GM19467 (cell line): ENCODE results near the gene MACO1.
"Not testable (repeated sequence)": the region's sequence is repeated elsewhere in the genome, so short reads cannot be mapped to it uniquely, and the experiment has no call there.

Experiments used
- ATAC-seq: cut with Tn5 transposase; IDR thresholded peaks from one replicate; pipeline ENCODE4 v1.9.1; 2021; ENCODE audit warnings: mild to moderate bottlenecking, moderate library complexity; ENCODE audit not compliant: unreplicated experiment

Gene MACO1

DNA sequence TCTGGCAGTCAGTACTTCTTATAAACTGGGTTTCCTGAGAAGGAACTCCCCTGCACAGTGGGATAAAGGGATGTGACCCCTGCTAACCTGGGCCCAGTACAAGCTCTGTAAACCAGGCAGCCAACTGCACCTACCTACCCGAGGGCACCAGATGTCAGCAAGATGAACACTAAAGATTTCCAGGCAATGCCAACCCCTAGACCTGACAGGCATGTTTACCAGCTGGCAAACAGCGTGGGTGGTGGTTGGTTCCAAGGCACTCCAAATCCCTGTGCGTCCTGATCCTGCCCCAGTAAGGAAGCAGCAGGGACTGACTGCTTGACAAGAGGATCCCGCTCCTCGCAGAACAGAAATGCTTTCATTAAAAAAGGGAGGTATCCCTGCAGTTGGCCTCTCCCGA is 7.5 kb upstream of the MACO1 start:
- not testable (repeated sequence) for ATAC-seq

DNA sequence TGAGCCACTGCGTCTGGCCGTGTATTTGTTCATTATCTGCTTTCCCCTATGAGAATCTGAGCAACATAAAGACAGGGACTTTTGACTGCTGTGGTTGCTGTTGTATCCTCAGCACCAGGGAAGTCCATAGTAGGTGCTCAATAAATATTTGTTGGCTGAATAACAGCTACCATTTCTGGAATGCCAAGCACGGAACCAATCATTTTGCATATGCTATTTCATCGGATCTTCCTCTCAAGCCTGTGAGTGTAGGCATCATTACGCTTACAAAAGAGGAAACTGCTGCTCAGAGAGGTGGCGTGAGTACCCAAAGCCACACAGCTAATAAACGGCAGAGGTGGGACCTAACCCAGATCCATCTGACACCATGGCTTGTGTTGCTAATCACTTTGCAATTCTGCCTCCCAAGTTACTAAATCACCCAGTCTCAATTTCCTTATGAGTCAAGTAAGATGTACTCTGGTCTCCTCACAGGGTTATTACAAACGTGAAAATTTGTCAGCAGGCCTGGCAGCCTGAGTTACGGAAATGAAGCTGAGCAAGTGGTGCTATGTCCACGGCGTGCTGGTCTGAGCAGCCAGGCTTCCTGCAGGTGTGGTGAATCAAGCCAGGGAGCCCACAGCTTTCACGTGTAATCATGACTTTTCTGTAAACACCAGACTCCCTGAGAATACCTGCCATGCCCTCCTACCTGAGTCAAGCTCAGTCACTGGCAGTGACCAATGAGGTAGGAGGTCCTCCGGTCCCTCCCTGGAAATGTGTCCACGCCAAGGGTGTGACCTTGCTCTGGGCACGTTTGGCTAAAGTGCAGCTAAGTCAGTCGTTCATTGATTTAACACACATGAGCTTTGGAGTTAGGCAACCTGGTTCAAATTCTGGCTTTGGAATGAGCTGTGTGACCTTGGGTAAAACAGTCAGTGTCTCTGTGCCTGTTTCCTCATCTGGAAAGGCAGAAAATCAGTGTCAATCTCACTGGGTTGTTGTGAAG is 5.3 kb upstream of the MACO1 start:
- ATAC-seq = no peak

DNA sequence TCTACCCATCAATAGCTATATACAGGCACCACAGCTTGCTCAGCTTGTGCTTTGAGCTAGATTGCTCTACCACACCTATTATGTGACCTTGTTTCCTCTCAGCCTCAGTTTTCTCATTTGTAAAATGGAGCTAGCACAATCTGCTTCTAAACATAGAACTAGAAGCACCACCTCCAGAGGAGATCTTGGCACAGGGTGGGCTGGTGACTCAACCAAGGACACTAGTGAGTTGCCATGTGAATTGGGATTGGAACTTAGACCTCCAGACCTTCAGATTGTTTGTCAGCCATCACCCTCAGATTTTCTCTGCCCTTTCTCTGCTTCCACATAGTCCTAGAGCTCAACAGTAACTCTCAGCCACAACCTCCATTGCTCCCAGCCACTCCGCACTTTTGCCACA is 3.0 kb upstream of the MACO1 start:
- ATAC-seq = no peak

DNA sequence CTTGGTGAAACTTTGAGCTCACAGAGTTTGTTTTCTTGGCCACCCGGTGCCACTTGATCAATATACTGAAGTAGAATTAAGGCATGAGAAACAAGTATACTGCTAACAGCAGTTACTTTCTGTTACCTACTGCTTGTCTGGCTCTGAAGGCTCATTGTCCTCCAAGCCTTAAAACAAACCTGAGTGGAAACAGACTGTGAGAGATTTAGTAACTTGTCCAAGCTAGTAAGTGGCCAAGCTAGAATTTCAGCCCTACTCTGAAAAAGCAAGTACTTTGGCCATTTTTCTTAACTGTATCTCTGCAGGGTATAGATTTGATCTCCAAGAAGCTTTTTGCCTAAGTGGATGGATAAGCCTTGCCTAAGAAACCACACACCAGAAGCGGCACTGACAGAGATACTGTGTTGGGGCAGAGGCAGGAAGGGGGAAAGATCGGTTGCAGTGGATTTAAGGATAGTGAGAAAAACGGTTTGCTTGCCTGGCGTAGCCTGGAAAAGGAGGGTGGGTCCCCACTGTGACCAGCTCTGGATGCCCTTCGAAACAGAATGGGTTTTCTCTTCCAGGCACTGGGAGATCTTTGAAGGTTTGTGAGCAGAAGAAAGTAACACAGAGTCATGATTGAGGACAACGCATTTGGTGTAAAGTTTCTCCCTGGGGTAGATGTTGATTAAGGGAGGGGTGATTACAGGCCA is 2.1 kb upstream of the MACO1 start:
- ATAC-seq = no peak

DNA sequence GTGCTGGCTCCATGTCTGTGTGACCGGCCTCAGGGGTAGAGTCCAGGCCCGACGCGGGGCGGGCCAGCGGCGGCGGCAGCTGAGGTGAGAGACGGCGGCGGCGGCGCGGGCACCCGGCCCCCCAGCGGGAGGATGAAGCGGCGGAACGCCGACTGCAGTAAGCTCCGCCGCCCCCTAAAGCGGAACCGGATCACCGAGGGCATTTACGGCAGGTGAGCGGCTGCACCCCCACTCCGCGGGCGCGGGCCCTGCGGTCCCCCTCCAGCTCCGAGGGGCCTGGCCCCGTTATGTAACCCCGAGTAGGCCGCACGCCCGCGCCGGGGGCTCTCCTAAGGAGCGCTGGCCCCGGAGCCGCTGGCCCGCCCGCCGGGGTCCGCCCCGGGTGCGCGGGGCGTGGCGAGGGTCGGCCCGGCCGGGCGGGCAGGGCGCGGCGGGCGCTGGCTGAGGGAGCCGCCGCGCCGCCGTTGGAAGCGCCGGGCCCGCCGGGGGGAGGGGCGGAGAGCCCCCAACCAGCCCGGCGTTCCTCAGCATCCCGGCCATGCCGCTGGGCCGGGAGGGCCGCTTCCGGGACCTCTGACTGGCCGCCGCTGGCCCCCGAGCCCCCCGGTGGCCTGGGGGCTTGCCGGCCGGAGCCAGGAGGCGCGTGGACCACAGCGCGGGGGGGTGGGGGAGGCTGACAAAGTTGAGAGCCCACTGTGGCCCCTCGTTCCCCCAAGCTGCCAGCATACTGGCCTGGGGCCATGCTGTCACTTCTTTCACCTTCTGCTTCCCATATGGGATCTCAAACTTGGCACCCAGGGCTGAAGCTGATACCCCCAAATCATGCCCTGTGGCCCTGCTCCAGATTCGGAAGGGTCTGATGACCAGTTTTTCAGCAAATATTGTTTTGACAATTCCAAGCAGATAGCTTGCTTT is 527 bp downstream of the MACO1 start:
- peak; percentile 27 for ATAC-seq

DNA sequence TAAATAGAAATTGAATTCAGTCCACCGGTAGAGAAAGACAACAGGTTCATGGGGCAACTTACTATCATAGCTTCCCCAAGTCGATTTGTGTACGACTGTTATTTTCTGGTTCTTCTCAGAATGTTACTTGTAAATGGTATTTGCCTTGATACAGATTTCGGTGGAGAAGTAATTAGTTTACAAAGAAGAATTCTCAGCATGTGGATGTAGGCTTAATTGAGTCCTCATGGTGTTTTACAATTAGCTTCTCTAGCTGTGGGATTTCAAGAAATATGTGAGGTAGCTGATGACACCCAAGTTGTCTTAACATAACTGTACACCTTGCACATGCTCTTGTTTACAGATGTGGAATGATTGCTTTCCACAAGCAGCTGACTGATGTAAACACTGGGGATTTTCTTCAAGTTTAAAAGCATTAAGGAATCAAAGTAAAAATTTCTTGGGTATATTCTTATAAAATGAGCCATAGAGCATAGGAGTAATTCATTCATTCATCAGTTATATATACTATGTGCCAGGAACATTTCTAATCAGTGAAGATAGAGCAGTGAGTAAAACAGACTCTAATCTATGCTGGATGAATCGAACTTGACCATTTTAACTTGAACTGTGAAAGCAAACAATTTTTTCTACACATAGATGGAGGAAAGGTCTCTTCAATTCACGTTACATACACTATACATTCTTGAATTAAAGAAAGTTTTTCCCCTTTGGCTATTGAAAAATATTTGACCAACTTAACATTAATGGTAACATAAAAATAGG is 1.4 kb downstream of the MACO1 start:
- no peak for ATAC-seq

DNA sequence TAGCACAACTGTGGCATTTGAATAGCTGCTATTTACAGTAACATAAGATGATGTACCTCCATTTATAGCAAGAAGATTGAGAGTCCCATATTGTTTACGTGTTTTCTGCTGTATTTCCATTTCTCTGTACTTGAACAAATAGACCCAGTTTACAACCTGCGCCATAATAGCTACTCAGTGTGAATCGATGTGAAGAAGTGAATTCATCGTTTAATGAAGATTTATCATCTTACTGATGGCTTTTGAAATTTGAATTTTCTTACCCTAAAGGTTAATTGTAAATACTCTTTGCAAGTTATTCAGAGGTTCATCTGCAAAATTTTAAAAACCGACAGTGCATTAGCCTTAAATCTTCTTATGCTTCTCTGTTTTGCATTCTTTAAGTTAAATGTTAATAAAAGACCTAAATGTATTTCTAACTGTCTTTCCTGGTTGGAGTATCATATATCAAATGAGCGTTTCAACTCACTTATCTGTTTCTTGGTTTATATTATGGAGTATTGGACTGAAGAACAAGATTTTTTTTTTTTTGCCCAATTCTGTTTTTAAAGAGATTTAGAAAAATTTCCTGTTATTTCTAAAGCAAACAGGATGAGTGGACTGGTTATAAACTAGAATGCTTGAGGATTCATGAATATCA is 2.2 kb downstream of the MACO1 start:
- ATAC-seq = no peak

DNA sequence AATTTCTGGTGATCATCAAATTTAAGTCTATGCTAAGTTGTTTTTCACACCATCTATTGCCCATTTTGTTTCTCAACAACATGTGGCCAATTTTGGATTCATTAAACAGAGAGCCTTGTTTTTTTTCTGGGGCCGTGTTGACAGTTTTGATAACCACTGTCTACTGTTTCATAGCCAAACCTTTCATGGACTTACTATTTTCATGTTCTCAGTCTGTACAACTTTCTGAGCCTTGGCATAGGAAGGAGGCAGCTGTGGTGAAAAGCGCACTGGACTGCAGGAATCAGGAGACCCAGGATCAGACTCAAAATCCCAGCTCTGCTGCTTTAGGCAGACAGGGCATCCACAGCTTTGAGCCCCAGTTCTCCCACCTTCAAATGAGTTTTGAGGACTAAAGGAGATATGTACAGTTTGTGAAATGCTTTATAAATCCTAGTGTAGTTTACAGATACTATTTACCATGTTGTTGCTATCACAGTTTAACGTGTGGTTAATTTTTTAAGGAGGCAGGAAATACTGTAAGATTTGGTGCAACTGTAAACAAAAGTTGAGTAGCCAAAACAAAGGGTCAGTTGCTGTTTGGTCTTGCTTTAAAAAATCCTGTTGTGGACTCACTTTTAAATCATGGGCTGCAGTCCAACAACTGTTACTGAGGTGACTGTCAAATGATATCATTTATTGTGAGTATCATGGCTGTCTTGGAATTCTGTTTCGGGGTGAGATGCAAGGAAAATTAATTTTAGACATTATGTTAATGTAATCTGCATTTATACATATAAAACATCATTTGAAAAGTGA is 2.9 kb downstream of the MACO1 start:
- ATAC-seq = no peak

DNA sequence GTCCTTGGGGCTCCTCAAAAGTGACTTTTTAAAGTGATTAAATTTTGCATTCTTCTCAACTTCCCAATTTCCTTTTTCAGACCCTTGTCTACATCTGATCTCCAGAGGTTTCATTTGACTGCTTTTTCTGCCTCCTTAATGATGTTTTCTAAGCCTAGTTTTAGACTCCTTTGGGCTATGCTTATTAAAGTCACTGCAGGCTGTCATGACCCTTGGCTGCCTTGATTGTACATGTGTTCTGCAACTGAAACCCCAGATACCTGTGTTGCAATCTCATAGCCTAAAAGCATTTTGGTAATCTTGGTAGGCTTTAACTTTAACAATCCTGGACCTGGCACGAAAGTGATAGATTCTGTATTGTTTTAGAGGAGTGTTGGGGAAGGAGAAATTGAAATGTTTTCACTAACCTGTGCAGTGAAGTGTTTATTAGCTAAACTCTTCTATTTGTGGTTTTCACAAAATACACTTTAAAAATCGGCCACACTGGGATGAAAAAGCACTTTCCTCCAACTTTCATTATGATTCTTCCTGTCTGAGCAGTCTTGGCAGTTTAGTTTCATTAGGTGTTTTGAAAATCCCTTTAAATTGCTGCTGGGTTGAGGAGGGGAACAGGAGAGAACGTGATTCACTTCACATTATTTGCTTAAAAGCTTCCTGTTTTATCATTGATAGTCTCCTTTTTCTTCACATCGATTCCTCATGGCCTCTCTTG is 4.9 kb downstream of the MACO1 start:
- no peak for ATAC-seq

DNA sequence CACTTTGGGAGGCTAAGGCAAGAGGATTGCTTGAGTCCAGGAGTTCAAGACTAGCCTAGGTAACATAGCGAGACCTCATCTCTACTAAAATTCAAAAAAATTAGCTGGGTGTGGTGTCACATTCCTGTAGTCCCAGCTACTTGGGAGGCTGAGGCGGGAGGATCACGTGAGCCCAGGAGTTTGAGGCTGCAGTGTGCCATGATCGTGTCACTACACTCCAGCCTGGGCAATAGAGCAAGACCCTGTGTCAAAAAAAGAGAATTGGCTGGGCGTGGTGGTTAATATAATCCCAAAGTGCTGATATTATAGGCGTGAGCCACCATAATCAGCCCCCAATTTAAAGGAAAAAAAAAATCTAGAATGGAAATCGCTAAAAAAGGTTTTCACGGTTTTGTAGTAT is 7.0 kb downstream of the MACO1 start:
- no peak for ATAC-seq

DNA sequence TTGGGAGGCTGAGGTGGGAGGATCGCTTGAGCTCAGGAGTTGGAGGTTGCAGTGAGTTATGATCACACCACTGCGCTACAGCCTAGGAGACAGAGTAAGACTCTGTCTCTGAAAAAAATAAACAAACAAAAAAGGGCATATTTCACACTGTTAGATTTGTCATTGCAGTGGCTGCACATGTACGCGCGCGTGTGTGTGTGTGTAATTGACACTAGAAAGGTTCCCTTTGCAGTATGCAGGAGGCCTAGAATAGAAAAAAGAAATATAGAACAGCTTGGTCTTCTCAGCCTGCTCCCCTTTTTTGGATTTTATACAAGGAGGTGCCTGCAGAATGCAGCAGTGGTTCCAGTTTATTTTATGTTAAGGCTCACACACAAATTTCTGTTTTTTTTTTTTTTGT is 8.6 kb downstream of the MACO1 start:
- ATAC-seq = no peak

DNA sequence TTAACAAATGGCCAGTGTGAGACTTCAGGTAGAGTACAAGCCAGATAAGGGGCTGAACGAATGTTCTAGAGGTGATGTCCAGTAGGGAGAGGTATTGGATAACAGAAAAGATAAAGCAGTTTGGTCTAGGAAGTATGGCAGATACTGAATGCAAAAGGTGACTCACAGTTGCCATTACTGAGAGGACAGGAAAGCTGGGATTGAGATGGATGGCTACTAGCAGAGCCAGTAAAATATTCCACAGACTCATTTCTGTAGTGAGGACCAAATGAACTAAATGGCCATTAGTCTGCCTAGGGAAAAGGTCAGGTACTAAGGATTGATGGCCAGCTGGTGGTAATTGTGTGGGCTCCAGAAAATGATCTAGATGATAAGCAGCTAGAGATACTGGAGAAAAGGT is 11.5 kb downstream of the MACO1 start:
- no peak for ATAC-seq

DNA sequence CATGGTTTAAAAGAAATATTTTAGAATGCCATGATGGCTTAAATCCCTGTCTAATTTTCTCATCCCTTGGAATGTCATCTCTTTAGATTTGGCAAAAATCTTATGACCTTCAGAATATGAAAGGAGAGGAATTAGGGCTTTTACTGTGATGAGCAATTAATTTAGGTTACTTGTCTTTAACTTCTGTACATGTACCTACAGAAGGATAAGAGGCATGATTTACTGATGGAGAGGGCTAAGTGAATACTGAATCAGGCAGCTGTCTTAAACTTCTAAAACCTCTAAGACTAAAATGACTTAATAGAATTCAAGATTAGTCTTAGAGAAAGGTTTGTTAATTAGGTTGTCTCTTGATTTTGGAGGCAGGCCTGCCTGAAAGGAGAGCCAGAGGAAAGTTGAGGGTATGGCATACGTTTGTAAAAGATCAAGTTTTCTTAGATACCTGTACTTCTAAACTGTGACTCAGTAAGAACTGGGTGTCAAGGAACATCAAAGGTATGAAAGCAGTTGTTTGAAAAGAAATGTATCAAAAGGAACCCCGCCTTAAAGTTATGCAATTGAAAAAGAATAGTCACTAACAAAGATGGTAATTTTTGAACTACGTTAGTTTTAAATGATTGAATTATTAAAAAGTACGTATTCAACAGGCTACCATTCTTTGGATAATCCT is 12.5 kb downstream of the MACO1 start:
- no peak for ATAC-seq

DNA sequence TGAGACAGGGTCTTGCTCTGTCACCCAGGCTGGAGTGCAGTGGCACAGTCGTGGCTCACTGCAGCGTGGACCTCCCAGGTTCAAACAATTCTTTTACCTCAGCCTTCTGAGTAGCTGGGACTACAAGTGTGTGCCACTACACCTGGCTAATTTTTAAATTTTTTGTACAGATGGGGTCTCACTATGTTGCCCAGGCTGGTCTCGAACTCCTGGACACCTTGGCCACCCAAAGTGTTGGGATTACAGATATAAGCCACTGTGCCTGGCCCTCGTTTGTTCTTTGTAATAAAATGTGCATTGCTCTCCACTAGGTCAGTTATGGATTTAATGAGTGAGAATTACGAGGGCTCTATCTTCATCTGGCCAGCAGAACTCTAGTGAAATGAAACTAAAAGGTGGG is 13.9 kb downstream of the MACO1 start:
- ATAC-seq = not testable (repeated sequence)

DNA sequence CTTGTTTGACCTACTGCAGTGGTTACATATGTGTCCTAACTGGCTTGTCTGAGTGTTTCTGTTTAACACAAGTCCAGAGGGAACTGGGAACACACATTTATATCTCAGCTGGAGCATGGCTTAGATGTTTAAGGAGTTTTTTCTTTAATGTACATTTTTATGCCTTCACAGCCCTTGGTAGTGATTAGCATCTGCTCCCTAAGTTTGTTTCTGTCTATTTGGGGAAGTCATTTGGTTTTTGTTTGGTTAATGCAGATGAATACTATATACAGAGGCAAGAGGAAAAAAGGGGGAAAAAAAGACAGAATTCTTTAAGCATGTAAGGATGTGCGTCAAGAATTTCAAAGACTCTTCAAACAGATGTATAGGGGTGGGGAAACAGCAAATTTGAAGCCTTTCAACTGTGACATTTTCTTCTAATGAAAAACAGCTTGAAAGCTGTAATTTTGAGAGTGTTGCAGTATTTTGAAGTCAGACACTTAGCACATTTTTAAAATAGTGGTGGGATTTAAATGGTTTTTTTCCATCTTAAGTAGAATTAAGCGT is 15.4 kb downstream of the MACO1 start:
- ATAC-seq = no peak

DNA sequence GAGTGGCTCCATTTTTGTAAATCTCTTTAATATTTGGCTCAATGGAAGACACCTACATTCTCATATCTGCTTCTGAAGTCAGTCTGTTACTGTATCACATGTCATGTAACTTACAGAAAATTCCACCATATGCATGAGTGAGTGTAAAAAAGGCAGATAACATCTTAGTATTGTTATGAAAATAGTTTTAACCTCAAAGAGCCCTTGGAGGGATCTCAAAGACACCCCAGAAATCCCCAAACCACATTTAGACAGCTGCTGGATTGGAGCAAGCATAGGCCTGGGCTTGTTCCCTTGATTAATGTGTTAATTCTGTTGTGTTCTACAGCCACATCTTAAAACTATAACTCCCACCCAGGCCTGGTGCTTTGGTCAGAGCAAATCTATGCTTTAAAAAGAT is 16.9 kb downstream of the MACO1 start:
- ATAC-seq = no peak

DNA sequence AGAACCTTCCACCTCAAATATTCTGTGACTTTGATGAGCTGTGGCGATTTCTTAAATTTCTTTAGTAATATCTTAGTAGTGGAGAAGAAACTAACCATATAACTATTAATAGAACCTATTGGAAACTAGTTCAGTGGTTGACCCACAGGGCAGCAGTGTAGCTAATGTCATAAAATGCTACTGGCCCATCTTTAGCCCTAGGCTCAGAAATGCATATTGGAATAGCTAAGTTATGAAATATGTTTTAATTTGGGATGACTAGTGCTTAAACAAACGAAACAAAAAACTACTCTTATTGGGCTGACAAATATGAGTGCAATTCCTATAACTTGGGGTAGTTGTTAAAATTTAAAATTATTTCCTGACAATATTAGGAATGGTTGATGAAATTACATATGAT is 20.2 kb downstream of the MACO1 start:
- ATAC-seq = no peak

DNA sequence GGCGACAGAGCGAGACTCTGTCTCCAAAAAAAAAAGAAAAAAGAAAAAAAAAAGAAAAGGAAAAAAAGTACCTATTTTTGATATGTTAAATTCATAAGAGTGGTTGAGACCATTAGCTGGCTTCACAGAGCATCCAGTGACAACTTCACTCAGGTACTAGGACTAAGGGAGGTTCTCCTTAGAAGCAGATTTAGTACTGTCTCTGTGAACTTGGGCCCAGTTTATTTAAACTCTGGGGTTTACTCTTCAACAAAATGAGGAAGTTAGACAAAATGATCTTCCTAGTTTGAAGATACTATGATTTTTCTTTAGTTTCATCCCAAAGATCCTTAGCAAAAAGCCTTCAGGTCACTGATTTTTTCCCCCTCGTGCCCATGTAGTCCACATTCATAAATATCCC is 21.2 kb downstream of the MACO1 start:
- no peak for ATAC-seq
